DMS114 treated with DMSO at 0.1 percent for 48 hours (cell line): Measurements from ENCODE around the gene PASK.

Source experiments
- DNase-seq: peaks from one replicate; lab custom pipeline; 2025; ENCODE audit not compliant: unreplicated experiment; lab: John Stamatoyannopoulos, UW

Gene PASK

DNA sequence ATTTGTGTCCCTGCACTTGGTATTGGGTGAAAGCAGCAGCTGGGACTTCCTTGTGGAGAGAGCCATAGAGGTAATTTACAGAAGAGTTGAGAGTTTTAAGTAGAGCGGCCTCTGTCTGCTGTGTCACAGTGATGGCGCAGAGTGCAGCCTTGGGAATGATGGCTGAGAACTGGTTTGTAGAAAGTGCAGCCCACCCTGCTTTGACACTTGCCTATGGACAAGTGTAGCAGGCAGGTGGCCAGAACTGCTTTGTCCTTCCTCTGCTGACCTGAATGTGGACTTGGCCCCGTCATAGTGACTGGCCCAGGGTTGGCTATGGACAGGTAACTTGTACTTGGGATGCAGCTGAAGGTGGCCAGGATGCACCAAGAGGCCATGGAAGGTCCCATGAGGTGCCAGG lies 32.9 kb upstream of the PASK start:
- no peak for DNase-seq

DNA sequence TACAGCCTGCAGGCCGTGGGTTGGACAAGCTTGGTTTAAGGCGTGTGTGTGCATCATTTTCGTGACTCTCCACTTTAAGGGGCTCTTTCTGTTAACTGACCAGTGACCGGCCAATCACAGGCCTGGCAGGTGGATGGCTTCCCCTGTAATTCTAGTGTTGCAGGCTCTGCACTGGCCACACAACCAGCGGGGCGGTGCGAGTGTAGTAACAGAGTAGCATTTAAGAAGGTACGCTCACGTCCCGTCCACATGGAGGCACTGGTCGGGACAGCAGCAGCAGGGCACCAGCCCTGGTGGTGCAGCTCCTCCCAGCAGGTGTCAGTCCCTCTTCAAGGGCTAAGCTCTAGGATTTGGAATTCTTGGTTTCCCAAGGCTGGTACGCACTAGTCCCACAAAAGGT lies 31.2 kb upstream of the PASK start:
- no peak for DNase-seq

DNA sequence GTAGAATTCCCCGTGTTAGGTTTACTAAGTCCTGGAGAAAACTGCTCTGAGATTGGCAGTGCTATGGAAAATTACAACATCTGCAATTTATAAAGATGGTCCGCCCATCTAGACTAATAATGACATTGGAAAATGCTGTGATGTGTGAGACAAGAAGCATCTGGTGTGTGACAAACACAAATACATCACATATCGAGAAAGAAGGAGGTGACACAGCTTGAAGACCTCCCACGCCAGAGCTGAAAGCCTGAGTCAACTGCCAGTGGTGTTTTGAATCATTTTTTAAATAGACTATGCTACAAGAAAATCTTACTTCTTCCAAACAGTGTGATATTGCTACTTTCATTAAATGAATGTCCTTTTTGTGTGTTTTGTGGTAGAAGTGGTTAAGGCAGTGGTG lies 30.6 kb upstream of the PASK start:
- no peak for DNase-seq

DNA sequence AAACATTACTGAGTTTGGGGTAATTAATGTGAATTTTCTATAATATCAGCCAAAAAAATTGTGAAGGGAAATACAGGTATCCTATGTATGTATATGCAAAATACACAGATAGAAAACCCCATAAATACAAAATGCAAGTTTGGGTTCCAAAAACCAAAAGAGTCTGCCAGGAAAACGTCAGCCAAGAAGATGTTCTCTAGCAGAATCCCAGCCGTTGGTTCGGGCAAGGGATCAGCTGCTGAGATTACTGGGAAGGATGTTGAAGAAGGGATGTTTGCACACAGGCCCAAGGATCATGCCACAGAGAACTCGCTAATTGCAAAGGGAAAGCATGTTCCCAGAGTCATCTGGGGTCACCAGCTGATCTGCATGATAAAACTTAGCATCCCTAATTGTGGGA lies 29.7 kb upstream of the PASK start:
- DNase-seq, result no peak

DNA sequence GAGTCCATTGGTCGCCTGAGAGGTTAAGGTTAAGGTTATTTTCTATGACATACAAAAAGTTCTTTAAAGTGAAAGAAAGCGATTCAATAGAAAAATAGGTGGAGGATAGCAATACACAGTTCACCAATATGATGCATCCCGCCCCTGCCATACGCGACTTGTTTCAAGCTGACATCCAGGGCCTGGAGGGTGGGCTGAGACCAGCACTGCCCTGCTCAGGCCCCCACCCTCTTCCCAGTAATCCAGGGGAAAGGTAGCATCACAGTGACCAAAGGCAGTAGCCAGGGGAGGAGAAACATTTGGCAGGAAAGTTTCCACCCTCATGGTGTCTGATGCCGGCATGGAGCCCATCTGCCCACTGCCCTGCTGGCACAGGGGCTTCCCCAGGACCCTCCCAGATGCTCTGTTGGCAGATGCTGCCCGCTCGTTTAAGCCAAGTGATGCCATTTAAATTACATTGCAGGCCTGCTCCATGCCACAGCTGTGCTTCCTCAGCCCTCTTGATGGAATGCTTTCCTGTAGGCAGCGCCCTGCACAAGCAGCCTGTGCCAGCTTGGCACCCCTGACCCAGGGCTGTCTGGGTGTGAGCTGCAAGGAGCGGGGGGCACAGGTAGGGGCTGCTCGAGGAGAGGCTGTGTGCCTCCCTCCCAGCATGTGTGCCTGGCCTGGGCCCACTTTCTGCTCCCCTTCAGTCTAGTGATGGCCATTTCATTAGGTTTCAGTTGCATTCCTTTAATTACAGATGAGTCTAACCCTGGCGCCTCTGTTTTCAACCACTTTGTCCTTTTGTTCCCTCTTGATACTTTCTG lies 28.5 kb upstream of the PASK start:
- DNase-seq, result no peak

DNA sequence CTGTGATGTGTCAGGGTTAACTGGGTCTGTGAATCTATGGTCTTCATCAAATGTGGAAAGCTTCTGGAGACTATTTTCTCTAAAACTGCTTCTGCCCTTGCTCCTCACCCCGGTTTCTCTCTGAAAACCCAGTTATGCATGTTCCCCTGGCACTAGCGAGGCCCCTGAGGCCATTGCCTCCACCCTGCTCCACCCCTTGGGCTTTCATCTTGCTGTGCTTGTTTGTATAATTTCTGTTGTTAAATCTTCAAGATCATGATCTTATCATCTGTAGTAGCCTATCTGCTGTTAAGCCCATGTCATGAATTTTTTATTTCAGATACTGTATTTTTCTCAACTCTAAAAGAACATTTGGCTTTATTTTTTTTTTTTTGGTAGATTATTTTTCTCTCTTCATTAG lies 24.3 kb upstream of the PASK start:
- no peak for DNase-seq

DNA sequence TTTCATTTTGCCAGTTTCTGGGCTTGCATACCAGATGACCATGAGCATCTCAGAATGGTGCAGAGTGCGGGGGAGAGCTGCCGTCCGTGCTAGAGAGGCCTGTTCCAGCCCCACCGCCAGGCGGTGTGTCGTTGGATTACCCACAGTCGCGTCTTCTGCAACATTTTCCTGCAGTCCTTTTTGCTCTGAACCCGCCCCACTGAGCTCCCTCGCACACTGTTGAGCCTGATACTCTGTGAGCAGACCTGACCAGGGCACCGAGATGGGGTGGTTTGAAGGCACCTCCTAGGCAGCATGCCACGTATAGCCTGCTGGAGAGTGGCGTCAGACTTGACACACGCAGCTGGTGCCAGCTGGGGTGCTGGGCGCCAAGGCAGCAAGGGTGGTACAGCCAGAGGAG lies 19.1 kb upstream of the PASK start:
- no peak for DNase-seq

DNA sequence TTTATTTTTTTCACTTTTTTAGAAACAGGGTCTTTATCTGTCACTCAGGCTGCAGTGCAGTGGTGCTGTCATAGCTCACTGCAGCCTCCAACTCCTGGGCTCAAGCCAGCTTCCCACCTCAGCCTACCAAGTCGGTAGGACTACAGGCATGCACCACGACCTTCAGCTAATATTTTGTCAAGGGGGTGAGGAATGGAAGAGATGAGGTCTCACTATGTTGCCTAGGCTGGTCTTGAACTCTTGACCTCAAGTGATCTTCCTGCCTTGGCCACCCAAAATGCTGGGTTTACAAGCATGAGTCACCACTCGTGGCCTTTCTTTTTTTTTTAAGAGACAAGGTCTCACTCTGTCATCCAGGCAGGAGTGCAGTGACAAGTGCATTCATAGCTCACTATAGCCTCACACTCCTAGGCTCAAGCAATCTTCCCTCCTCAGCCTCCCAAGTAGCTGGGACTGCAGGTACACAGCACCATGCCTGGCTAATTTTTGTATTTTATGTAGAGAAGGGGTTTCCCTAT lies 14.4 kb upstream of the PASK start:
- no peak for DNase-seq

DNA sequence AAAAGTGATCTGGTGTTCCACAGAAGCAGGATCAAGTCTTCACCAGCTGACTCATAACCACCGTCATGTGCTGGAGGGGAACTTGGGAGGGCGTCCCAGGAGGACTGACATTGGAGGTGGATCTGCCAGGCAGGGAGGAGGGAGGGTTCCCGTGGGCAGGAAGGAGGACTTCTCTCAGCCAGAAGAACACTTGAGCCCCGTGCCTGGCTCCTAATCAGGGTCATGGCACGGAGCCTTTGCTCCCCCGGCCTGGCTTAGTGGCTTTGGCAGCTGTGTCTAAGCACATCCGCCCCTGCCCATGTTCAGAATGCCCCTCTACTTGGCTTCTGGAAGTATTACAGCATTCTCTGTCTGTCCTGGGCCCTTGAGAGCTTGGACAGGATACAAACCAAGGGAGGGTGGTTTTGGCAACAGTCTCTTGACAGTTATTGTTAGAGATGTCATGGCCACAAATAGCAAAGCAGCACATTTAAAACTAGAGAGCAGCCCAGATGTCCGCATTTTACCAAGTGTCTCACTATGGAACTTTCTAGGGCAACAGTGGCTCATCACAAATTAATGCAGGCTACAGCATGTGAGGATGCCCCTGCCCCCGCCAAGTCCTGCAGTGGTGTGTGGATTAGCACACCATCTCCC lies 12.5 kb upstream of the PASK start:
- DNase-seq, result no peak

DNA sequence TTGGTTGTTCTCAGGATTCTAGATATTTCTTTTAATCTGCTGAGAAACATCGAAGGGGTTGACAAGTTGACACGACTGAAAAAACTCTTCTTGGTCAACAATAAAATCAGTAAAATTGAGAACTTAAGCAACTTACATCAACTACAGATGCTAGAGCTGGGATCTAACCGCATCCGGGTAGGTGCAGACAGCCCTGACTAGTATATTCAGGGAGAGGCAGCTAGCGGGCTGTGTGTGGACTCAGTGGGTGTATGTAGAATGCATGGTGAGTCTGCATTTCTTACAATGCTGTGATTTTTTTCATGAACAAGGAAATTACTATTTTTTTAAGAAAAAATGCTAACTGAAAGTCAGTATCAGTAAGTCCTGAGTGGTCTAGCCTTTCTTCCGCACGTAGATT lies 11.0 kb upstream of the PASK start:
- DNase-seq, result no peak

DNA sequence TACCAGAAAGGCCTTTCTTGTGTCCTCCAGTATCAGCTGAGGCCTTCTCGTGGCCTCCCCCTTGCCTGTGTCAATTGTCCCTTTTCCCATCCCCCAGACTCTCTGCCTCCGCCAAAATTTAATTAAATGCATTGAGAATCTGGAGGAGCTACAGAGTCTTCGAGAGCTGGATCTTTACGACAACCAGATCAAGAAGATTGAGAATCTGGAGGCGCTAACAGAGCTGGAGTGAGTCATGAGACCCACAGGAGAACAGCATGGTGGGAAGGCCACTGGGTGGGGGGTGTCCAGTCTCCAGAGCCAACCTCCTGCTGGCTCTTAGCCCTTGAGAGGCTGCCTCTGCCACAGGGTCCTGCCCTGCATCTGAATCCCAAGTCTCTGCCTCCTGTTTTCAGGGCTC lies 9.8 kb upstream of the PASK start:
- no peak for DNase-seq

DNA sequence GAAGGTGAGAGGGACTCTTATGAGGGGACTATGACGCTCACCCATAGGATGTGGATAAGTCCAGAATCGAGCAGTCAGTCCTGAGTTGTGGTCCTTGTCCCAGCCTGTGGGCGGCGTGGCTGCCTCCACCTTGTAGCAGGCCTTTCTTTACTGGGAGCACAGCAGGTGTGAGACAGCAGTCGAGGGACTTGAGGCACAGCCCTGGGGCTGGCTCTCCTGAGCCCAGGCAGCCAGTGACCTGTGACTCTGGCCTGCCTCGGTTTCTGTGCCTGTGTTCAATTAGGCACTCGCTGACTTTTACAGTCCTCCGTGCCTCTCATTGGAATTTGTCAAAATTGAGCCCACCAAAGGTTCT lies 9.3 kb upstream of the PASK start:
- DNase-seq, result no peak

DNA sequence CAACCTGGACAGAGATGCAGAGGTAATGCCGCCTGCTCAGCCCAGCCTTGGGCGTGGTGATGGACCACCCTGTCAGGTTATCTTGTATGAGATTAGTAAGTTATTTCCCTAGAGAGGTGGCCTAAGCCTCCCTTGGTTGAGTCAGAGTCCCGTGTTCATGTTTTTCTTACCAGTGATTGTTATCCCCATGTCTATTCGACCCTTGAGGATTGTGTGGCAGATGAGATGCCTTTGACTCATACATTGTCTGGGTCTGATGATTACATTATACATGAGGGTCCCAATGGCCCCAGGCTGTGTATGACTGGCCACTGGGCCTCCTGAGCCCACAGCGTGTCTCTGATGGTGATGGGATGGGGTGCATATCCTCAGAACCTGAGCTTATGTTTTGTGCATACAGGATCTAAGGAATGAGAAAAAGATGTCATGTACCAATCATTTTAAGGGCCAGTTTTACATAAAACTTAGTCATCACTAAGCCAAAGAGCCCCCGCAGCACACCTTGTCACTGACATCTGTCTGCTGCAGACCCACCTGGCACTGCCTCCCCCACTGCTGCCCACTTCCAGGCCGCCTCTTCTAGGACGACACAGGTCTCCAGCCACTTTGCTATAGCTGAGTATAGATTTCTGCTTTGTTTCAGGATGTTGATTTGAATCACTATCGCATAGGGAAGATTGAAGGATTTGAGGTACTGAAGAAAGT lies 8.7 kb upstream of the PASK start:
- no peak for DNase-seq

DNA sequence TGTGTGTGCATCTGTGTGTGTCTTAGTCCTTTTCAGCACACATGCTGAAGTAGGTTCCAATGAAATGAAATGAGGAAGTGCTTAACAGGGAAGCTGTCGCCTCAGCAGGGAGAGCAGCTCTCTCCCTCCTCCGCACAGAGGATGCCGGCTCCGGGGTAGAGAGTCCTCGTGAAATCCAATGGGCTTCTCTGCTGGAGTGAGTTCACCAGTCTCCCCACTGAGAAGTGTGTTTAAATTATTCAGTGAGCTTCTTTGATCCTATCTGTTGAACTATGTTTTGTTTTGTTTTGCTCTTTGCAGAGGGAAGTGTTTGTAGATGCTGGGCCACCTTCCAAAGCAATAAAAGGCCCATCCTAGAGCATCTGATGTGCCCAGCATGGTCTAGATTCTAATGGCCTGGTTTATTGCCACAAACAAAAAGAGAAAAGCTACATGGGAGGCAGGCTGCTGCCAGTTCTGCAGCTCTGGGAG lies 7.7 kb upstream of the PASK start:
- DNase-seq, result no peak

DNA sequence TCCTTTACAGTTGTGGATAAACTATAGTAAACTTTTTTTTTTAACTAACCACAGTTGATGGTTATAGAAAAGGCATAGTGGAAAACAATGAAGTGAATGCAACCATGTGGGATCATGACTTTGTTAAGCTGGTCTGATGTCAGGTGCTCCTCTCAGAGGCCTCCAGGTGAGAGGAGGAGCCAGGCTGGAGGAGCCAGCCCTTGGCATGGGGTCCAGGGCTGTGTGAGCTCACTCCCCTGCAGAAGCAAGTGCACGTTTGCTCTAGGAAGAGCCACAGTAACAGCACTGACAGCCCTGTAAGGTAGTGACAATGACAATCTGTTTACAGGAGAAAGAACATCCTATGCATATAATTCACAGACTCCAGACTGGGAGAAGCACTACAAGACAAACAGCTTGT lies 6.7 kb upstream of the PASK start:
- no peak for DNase-seq

DNA sequence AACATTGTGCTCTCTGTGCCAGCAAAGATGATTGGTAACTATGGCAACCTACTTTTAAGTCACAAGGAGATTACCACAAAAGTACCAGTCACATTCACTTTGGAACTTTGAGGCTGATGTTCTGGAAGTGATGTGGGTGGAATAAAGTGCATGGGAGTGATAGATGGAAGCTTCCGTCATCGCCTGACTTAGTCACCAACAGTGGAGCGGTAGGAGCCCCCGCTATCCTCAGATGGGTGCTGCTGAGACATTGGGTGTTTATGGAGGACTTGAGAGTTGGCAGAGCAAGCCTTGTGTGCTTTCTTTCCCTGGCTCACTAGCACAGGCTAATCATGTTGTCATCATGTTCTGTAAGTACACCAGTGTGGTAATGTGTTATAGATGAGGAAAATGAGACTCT lies 5.6 kb upstream of the PASK start:
- DNase-seq, result no peak

DNA sequence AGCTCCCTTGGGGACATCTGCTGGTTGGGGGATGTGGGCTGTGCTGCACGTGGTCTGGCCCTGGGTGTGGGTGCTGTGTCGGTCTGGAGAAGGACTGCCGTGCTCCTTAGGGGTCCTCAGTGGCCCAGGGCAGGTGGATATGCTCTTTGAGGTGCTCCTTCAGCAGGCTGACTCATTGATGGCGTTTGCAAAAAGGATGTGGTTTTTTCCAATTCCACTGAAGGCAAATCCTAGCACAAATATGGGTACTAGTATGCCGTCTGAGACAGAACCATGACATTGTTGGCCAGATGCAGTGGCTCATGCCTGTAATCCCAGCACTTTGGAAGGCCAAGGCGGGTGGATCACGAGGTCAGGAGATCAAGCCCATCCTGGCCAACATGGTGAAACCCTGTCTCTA lies 4.3 kb upstream of the PASK start:
- DNase-seq, result no peak

DNA sequence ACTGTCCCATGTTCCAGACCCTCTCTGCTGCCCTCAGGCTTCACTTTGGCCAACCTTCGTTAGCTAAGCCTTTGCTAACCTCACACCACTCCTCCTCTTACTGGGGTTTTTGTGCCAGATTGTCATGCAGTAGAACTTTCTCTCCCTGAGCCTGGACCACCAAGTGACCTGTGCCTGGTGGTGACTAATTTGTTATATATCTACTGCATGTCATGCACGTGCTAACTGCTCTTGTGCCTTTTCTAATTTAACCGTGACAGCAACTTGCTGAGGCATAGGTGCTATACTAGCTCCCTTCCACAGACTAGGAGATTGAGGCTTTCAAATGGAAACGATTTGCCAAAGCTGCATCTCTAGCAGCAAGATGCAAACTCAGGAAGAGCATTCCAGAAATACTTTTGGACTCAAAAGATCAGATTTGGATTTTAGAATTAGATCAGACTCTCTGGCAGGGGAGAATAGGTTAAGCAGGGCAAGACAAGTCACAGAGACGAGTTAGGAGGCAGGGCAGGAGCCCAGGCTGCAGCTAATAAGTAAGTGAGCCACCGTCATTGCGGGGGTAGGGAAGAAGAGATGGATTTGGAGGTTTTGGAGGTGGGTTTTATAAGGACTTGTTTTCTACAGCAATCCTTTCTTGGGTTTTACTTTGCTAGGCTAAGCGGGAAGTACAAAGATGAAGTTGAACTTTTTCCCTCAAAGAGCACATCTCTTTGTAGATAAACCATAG lies 2.8 kb upstream of the PASK start:
- no peak for DNase-seq

DNA sequence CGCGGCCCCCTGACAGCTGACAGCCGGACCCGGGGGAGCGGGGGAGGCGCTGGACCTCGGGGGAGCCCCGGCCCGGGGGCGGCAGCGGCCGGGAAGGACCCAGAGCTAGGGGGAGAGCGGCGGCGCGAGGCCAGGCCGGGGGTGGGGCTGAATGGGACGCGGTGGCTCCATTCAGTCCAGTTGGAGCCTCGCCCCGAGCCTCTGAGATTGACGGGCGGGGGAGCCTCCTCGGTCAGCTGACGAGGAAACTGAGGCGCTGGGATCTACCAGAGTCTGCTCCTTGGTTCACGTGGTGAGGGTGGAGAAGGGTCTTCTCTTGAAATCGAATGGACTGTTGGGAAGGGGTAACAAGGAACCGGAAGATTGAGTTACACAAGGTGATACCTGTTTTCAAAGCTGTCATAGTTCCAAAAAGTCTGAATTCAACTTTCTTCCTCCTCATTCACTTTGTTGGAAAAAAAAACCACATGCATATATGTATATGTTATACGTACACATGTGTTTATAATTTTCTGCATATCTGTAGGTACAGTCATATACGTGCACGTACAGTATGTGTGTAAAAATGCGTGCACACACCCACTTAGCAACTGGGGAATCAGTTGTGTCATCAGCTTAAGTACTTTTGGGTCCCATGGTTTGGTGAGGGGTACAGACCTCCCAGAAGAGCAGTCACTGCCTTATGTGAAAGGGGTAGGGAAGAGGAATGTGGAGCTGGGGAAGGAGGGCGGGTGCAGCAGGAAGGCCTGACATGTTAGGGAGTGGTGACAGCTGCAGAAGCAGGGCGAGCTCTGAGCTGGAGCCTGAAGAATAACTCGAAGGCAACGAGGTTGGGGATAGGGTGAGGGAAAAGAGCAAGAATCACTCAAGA lies 1.6 kb upstream of the PASK start:
- no peak for DNase-seq

DNA sequence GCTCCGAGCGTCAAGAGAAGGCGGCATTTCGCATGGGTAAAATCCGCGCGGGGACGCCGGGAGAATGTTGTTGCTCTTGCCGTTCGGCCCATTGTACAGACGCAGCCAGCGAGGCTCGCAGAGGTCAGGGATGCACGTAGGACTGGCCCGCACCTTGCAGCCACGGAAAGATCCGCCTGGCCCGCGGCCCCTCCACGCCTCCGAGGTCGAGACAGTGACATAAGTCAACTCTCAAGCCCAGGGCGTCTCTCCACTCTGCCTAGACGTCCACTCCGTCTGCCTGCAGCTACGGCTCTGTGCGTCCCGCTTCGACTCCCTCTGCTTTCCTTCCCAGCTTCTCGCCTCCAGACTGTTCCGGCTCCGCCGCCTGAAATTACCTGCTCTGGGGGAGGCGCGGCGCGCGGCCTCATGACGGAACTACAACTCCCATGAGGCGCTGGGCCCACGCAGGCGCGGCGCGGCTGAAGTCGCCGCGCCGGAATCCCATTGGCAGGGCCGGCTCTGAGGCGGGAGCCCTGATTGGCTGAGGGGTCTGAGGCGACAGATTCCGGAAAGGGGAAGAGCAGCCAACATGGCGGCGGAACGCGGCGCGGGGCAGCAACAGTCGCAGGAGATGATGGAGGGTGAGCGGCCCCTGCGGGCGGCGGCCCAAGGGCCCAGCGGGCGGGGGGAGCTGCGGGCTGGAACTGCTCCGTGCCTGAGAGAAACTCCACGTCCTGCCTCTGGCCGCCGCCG lies 820 bp upstream of the PASK start, which contains the start of gene PPP1R7:
Gene PPP1R7, plus strand, starts transcription at position 543 of the 735 bp plus-strand sequence. Its CDS starts 29 bp downstream, at position 572.
- peak; percentile 90 for DNase-seq
